Measurements from ENCODE around the gene BCKDHB. TPM values are rescaled to one million over a fixed set of nuclear protein-coding genes. Genes with fewer than 3 reads are reported as not detected.

Gene BCKDHB
- total RNA-seq, 1 experiment from 2014 or later: 16.4 TPM

DNA sequence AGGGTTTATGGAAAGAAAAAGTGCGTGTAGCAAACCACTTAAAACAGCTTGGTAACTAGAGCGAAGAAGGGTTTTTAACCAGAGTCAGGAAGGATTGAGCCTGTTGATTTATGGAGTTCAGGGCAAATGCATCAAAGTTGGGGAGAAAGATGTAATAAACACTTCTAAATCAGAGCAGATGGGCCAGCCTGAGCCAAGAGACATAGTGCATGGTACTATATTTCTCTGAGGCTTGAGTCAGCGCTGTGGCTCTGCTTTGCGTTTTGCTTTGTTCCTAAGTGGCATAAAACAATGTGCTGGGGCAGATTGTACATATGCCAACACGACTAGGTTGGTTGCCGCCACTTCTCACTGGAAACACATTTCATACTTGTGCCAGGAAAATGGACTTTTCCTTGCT is 111.3 kb downstream of the BCKDHB start:
- in situ Hi-C loops (cut with HindIII; ENCODE audit: low pct_unique_long_range_greater_than_20kb, low sequenced_read_pairs) (no loop called here), intact Hi-C loops (cut with micrococcal nuclease; ENCODE audit: unreplicated experiment) (no loop called here)
- ATAC-seq (no peak), DNase-seq (ENCODE audit: low read depth, low spot score) (no peak)
- ChIA-PET CTCF (no interaction called here), POLR2A (interaction anchor here (0.7 kb wide), 1 partner anchor 123 kb away, joined by 3 read pairs; no protein-coding TSS in a partner anchor)
- no peak overlapping the region for H3K27ac ChIP-seq (ENCODE audit: low read length)
- no TSS peak for BruUV-seq (replicated peaks)
- H3K36me3 ChIP-seq (ENCODE audit: control insufficient read depth, insufficient read depth, low read length): no peaks in the 10 kb centered on the region
- no peaks in the 10 kb centered on the region for H3K27me3 ChIP-seq (ENCODE audit: control insufficient read depth, insufficient read depth, low read length)
- no peaks in the 10 kb centered on the region for H3K9me3 ChIP-seq (ENCODE audit: control insufficient read depth, insufficient read depth, low read depth, low read length)
- H3K4me1 ChIP-seq (ENCODE audit: control insufficient read depth, insufficient read depth, low read length): no peaks in the 10 kb centered on the region
- TF ChIP-seq TCF7L2 (IDR thresholded peaks at IDR 0.05; ENCODE audit: low read depth, low read length) (no peak), CTCF (IDR thresholded peaks at IDR 0.05) (no peak), POLR2AphosphoS5 (IDR thresholded peaks at IDR 0.05; ENCODE audit: low read depth, low read length) (no peak)
- TF ChIP-seq, protein P1, sequence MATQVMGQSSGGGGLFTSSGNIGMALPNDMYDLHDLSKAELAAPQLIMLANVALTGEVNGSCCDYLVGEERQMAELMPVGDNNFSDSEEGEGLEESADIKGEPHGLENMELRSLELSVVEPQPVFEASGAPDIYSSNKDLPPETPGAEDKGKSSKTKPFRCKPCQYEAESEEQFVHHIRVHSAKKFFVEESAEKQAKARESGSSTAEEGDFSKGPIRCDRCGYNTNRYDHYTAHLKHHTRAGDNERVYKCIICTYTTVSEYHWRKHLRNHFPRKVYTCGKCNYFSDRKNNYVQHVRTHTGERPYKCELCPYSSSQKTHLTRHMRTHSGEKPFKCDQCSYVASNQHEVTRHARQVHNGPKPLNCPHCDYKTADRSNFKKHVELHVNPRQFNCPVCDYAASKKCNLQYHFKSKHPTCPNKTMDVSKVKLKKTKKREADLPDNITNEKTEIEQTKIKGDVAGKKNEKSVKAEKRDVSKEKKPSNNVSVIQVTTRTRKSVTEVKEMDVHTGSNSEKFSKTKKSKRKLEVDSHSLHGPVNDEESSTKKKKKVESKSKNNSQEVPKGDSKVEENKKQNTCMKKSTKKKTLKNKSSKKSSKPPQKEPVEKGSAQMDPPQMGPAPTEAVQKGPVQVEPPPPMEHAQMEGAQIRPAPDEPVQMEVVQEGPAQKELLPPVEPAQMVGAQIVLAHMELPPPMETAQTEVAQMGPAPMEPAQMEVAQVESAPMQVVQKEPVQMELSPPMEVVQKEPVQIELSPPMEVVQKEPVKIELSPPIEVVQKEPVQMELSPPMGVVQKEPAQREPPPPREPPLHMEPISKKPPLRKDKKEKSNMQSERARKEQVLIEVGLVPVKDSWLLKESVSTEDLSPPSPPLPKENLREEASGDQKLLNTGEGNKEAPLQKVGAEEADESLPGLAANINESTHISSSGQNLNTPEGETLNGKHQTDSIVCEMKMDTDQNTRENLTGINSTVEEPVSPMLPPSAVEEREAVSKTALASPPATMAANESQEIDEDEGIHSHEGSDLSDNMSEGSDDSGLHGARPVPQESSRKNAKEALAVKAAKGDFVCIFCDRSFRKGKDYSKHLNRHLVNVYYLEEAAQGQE (IDR thresholded peaks at IDR 0.05; ENCODE audit: insufficient read depth in 1 of 2, low read depth in 2 of 2, low read length in 1 of 2): no peak
- H3K4me3 ChIP-seq (ENCODE audit: low read depth in 2 of 2, low read length in 2 of 2): no peak overlapping the region

DNA sequence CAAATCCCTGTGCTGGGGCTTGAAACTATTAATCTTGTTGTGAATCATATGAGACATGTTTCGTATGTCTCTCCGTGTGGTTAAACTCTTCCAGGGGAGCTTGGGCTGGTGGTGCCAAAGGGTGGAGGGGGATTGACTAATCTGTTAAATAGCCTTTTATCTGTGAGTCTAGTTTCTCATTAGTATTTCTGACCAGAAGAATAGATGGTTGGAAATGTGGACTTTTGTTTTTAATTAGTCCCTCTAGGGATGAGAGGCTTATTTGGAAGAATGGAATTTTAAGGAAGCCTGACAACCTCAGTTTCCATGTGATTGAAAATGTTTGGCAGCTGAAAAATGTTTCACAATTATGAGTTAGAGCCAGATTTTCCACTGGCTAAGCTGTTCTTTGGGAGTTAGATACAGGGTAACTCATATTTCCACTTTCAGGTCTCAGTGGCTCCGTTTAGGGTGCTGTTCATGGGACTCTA is 117.3 kb downstream of the BCKDHB start:
- H3K4me3 ChIP-seq (ENCODE audit: low read depth in 2 of 2, low read length in 2 of 2): no peak overlapping the region
- no peaks in the 10 kb centered on the region for H3K27me3 ChIP-seq (ENCODE audit: control insufficient read depth, insufficient read depth, low read length)
- H3K36me3 ChIP-seq (ENCODE audit: control insufficient read depth, insufficient read depth, low read length): no peaks in the 10 kb centered on the region
- H3K27ac ChIP-seq (ENCODE audit: low read length): no peak overlapping the region
- no peaks in the 10 kb centered on the region for H3K4me1 ChIP-seq (ENCODE audit: control insufficient read depth, insufficient read depth, low read length)
- no peak for DNase-seq (ENCODE audit: low read depth, low spot score)
- ChIA-PET POLR2A (interaction anchor here (0.6 kb wide), 1 partner anchor 61 kb away, joined by 7 read pairs; no protein-coding TSS in a partner anchor), CTCF (no interaction called here)
- in situ Hi-C loops (cut with HindIII; ENCODE audit: low pct_unique_long_range_greater_than_20kb, low sequenced_read_pairs): no loop called here
- TF ChIP-seq SIN3A (IDR thresholded peaks at IDR 0.05; ENCODE audit: borderline replicate concordance, insufficient read depth, low read depth, low read length) (no peak), TCF7L2 (IDR thresholded peaks at IDR 0.05; ENCODE audit: low read depth, low read length) (no peak), CTCF (IDR thresholded peaks at IDR 0.05) (no peak), POLR2AphosphoS5 (IDR thresholded peaks at IDR 0.05; ENCODE audit: low read depth, low read length) (no peak)
- TF ChIP-seq, protein P1 (IDR thresholded peaks at IDR 0.05; ENCODE audit: insufficient read depth in 1 of 2, low read depth in 2 of 2, low read length in 1 of 2): no peak
- no peaks in the 10 kb centered on the region for H3K9me3 ChIP-seq (ENCODE audit: control insufficient read depth, insufficient read depth, low read depth, low read length)
- BruUV-seq (replicated peaks): no TSS peak
- ATAC-seq: no peak
- intact Hi-C loops (cut with micrococcal nuclease; ENCODE audit: unreplicated experiment): no loop called here
